Neuron (in vitro differentiated cells): ENCODE results near the gene EFCAB12.

ENCODE experiments used
- H2AFZ ChIP-seq: one replicate; pipeline ENCODE4 v1.6.1; 2013; ENCODE audit warnings: low read depth, mild to moderate bottlenecking, inconsistent platforms, low read length, moderate library complexity
- H3K27me3 ChIP-seq: one replicate; pipeline ENCODE4 v1.6.1; 2013; ENCODE audit warnings: low read length; ENCODE audit not compliant: insufficient read depth
- H3K36me3 ChIP-seq: one replicate; pipeline ENCODE4 v1.6.1; 2013; ENCODE audit warnings: low read length; ENCODE audit not compliant: insufficient read depth
- H3K4me1 ChIP-seq: one replicate; pipeline ENCODE4 v1.6.1; 2013; ENCODE audit warnings: low read length; ENCODE audit not compliant: insufficient read depth
- H3K4me3 ChIP-seq: 2 replicates; pipeline ENCODE4 v1.5.1; 2013; ENCODE audit warnings: mild to moderate bottlenecking, low read length, moderate library complexity
- H3K9me3 ChIP-seq: one replicate; pipeline ENCODE4 v1.6.1; 2013; ENCODE audit warnings: low read length

EFCAB12 gene

DNA sequence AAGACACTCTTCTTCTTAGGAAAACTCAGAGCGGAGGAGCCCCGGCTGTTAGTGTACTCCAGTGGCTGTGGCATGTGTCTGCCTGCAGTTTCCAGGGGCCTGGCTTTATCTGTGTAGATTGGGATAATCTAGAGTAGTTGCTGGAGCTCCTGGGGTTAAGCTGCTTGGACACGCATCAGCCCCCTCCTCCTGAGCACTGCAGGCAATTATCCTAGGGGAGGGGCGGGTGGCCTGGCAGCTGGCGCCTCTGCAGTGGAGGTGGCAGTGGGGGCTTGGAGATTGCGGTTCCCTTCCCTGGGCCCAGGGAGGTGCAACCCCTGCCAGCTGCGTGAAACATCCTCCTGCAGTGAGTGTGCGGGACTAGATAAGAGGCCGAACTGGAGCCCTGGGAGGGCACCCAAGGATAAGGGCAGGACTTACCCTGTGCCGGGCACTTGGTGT is 68.2 kb downstream of the EFCAB12 start:
- H3K4me3 ChIP-seq: no peak overlapping the region
- H3K9me3 ChIP-seq: no peaks in the 10 kb centered on the region
- no peaks in the 10 kb centered on the region for H3K36me3 ChIP-seq
- H2AFZ ChIP-seq: no peak overlapping the region
- no peaks in the 10 kb centered on the region for H3K4me1 ChIP-seq
- H3K27me3 ChIP-seq: no peaks in the 10 kb centered on the region

DNA sequence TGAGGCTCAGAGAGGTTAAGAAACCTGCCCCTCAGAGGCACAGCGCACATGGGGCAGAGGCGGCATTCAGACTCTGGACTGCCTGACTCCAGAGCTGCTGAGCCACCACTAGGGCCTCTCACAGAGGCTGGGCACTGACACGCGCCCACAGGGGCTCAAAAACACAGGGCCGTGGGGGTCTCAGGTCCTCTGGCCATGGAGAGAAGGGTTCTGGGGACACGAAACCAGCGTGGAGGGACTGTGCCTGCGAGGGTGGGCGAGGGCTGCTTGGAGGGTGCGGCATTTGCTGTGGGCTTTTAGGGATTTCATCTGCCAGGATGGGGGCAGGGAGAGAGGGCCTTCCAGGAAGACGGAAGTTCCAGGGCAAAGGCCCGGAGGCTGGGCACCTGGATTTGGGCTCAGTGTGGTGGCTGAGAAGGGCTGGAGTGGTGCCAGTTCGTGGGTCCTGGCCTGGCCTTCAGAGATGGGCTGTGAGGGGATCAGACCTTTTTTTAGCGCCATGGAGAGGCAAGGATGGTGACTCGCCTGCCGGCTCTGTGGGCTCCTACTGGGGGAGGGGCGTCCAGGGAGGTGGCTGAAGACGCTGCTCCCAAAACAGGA is 69.6 kb downstream of the EFCAB12 start:
- Histone ChIP-seq H3K4me1 (no peaks in the 10 kb centered on the region), H2AFZ (no peak overlapping the region), H3K4me3 (no peak overlapping the region), H3K9me3 (no peaks in the 10 kb centered on the region), H3K36me3 (no peaks in the 10 kb centered on the region), H3K27me3 (no peaks in the 10 kb centered on the region)

DNA sequence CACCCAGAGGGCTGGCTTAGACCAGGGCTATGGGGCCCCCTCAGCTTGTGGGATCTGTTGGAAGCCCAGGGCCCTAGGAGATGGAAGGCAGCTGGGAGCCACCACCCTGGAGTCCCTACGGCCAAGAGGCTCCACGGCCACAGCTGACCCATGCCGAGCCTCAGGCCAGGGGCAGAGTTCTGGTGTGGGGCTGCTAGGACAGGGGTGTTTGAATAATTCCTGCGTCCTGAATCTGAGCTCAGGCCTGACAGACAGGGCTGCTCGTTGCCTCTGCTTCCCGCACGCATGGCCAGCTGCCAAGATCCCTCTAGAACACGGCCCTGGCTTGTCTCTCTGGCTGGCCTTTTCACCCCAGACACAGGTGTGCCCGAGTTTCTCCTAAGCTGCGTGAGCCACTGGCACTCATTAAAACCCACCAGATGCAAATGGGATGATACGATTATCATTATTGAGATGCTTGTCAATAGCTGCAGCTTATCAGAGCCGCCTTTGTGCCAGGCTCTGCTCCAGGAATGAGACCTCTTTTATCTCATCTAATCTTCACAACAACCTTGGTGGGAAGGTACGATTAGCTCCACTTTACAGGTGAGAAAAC is 70.2 kb downstream of the EFCAB12 start:
- H3K27me3 ChIP-seq: no peaks in the 10 kb centered on the region
- no peaks in the 10 kb centered on the region for H3K9me3 ChIP-seq

DNA sequence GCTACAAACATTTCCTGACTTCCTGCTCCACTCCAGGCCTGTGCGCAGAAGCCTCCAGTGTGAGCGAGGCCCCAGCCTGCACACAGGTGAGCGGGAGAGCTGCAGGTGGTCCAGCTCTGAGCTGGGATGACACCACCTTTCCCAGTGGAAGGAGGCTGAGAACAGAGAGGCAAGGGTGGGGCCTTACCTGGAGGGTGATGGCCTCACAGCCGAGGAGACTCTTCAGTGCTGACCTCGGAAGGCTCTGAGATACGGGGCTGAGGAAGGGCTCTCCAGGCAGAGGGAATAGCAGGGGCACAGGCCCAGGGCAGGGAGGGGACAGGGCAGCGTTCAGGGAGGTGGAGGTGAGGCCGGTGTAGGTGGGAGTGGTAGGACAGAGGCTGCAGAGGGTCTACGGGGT is 70.8 kb downstream of the EFCAB12 start:
- H2AFZ ChIP-seq: no peak overlapping the region
- no peaks in the 10 kb centered on the region for H3K36me3 ChIP-seq
- H3K4me1 ChIP-seq: no peaks in the 10 kb centered on the region
- H3K9me3 ChIP-seq: no peaks in the 10 kb centered on the region
- no peak overlapping the region for H3K4me3 ChIP-seq
- H3K27me3 ChIP-seq: no peaks in the 10 kb centered on the region

More for the DNA sequence above, 70.2 kb downstream of the EFCAB12 start:
- Histone ChIP-seq H3K4me1 (no peaks in the 10 kb centered on the region), H3K4me3 (no peak overlapping the region), H3K36me3 (no peaks in the 10 kb centered on the region), H2AFZ (no peak overlapping the region)

- H3K9me3 ChIP-seq: no peaks in the 10 kb centered on the region
- H3K4me1 ChIP-seq: no peaks in the 10 kb centered on the region
- H3K27me3 ChIP-seq: no peaks in the 10 kb centered on the region
- no peak overlapping the region for H2AFZ ChIP-seq
- no peak overlapping the region for H3K4me3 ChIP-seq
- H3K36me3 ChIP-seq: no peaks in the 10 kb centered on the region
Measured at GRCh38 chr3:129356756-129357425, 71.5 kb downstream of the EFCAB12 start.

- Histone ChIP-seq H2AFZ (no peak overlapping the region), H3K36me3 (no peaks in the 10 kb centered on the region), H3K4me1 (no peaks in the 10 kb centered on the region), H3K4me3 (no peak overlapping the region), H3K27me3 (no peaks in the 10 kb centered on the region), H3K9me3 (no peaks in the 10 kb centered on the region)
Measured at GRCh38 chr3:129353589-129353941, 74.9 kb downstream of the EFCAB12 start.

DNA sequence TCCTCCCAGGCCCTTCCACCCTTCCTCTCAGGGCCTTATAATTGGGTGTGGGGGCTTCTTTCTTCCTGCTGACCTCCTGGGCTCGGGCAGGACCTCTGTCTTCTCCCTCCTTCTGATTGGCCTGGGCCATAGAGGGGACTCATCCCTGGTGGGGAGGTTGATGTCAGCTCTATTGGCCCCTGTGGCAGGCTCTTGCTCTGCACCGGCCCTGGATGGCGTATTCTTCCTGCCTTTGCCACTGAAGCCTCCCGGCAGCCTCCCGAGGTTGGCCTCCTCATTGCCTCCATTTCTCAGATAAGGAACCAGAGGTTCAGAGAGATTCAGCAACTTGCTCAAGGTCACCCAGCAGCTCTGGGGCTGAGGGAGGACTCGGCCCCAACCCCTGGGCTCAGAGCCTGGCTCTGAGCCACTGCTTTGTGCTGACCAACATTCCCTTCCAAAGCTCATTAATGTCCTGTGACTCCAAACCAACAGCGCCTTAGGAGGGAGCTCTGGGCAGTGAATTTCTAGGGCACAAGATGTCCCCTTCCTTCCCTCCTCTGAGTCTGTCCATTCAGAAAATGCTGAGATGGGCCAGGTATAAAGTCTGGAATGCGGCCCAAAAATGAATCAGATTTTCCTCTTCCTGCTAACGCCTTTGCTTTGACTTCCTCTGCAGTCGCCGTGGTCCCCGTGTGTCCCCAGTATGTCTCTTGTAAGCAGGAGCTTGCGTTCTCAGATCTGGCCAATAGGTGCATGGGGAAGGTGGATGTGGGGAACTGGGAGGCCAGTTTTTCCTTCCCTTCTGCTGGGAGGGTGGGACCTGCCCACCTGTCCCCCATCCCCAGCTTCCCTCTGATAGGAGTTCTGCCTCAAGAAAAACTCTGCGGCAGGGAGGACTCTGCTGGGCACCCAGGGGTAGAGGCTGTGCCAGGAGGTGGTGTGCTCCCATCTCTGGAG is 75.5 kb downstream of the EFCAB12 start:
- no peak overlapping the region for H3K4me3 ChIP-seq
- H2AFZ ChIP-seq: no peak overlapping the region

DNA sequence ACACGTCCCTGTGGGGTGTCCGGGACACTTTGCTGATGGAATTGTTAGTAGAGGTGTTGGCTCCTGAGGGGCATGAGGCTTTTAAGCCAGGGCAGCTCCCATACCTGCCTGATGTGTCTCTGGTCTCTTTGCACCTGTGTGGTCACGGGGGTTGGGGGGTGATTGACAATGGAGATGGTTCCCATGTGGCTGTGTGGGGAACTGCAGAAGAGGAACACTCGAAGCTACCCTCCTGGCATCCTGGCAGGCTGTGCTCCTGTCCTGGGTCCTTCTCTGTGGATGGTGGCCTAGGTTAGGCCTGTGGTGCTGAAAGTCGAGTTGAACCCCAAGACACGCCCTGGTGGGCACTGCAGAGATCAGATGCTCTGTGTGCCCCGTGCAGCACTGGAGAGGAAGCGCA is 76.4 kb downstream of the EFCAB12 start:
- no peak overlapping the region for H3K4me3 ChIP-seq
- no peaks in the 10 kb centered on the region for H3K36me3 ChIP-seq
- H3K27me3 ChIP-seq: no peaks in the 10 kb centered on the region
- peaks cover 5% of the 10 kb centered on the region for H3K4me1 ChIP-seq
- H2AFZ ChIP-seq: no peak overlapping the region
- no peaks in the 10 kb centered on the region for H3K9me3 ChIP-seq

More for the DNA sequence above, 75.5 kb downstream of the EFCAB12 start:
- H3K4me1 ChIP-seq: no peaks in the 10 kb centered on the region
- no peaks in the 10 kb centered on the region for H3K36me3 ChIP-seq
- H3K9me3 ChIP-seq: no peaks in the 10 kb centered on the region
- H3K27me3 ChIP-seq: no peaks in the 10 kb centered on the region
